Esophagus mucosa (tissue), 1 donor: ENCODE measurements around the gene KRT75. TPM values are rescaled to one million over a fixed set of nuclear protein-coding genes. Genes with fewer than 3 reads are reported as not detected.

Source experiments
- ATAC-seq: fragments of 200-7000 bp; cut with Tn5 transposase; one replicate; pipeline ENCODE4 v1.9.1; 2020
- total RNA-seq: library from RNA; stranded (reverse); gene quantifications from one replicate; pipeline ENCODE4 v1.2.4, GENCODE V29; 2023
- donor health status: DM: yes; HTN: yes; CAD: no.

Gene KRT75
- total RNA-seq, 1 donor from 2014 or later, result 0.84 TPM

DNA sequence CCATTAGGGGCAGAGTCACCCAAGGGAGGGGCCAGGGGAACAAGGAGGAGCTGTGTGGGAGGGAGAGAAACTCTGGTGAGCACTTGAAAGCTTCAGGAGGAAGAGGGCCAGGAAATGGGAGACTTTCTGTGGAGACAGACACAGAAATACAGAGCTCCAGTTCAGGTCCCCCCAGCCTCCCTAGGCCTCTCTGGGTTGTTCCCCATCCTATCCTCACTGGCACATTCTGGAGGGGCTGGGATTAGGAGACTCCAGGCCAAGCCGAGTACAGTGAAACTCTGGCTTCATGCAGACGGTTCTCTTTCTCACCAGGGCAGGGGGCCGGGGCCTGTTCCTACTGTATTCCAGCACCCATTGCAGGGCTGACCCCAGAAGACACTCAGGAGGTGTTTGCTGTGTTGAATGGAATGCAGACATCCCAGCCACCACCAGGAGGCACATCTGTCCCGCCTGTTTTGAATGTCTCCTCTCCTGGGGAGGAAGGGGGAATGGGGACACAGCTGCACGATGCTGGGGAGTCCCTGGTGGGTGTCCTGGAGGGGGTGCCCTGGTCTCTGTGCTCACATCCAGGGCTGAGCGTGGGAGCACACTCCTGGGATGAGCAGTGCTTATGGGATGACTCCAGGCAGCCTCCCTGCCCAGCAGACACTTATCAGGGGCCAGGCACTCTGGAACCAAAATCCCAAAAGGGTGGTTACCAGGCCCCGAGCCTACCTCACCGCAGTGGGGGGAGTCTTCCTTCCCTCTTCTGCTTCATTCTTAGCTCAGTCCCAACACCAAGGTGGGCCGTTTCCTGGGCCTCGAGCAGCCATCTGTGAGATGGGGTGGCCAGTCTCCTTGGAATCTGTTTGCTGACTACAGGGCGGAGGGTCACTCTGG lies 43.2 kb downstream of the KRT75 start:
- ATAC-seq, result peak; percentile 38

DNA sequence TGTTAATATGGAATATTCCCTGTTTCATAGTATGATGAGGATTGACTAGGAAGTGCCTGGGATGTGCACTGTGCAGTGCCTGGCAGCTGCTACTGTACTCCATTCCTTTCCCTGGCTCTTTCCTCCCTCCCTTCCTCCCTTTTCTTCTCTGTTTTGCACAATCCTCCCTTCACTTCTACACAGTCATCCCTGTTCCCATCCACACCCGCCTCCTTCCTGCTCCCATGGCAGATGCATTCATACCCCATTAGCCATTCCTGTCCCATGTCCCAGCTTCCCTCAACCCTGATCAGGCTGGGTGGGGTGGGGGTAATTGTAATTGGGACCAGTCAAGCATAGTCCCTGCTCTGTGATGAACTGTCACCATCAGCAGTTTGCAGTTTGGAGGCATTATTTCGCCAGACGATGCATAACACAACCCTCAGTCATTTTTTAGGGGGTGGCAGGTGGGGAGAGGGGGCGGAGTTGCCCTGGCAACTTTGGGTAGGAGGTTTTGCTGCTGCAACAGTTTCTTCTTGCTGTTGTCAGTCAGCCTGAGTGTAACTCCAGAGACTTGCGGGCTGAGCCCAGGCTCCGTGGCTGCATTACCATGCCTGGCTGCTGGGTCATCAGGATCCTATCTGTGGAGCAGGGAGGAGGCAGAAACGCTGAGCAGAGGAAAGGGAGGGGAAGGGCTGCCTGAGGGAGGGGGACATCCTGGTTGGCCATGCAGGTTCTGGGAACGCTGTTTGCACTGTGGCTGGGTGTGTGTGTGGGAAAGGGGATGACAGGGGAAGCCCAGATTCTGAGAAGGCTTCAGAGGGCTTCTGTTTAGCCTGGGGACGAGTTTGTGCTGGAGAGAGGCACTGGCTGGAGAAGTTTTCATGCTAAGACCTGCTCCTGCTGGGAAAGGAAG lies 44.6 kb downstream of the KRT75 start:
- ATAC-seq, result peak; percentile 70

DNA sequence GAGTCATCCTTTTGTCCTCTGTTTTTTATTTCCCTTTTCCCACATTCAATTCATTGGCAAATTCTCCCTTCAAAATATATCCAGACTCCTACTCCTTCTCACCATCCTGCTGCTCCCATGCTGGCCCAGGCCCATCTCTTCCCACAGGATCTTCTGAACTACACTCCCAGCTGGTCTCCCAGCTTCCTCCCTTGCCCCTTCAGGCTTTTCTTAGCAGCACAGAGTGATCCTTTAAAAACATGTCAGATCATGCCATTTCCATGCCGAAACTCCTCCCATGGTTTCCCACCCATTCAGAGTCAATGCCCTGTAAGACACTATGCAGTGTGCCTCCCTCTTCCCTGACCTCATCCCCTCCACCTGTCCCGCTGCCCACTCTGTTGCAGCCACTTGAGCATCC lies 46.3 kb downstream of the KRT75 start:
- ATAC-seq, result no peak

DNA sequence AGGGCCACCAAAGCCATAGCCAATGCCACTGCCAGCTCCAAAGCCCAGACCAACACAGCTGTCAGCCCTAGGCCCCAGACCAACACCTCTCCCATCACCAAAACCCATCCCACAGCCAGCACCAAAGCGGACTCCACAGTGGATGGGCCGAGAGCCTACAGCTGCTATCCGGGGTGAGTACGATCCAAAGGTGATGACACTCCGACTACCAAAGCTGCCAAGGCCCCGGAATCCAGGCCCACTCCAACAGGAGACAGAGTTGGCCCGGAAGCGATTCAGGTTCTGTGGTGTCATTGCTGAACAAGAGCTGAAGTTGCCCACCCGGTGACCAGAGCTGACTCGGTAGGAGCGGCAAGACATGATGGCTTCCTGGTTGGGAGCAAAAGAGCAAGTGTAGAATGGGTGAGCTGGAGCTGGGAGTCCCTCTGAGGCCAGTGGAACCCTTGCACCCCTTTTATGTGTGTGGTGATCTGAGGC lies 48.9 kb downstream of the KRT75 start, which contains the start of gene KRT84:
TSS of gene KRT84 (minus strand) at position 427 of the 477 bp plus-strand sequence. CDS start at position 360, 67 bp downstream.
- no peak for ATAC-seq

DNA sequence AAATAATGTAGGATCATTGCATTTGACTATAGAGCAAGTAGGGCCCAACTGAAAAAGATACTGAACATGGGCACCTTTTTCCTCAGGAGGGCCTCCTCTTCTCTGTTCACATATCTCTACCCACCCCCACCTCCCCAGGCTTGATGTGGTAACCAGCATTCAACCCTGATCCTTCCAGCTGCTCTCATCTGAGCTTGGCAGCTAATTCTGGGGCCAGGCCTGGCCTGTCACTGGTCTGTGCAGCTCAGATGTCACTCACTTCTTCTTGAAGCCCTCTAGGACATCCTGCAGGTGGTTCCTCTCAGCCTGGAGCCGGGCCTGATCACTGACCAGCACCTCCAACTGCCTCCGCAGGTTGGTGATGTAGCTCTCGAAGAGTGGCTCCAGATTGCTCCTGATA lies 50.8 kb downstream of the KRT75 start:
- ATAC-seq, result no peak

DNA sequence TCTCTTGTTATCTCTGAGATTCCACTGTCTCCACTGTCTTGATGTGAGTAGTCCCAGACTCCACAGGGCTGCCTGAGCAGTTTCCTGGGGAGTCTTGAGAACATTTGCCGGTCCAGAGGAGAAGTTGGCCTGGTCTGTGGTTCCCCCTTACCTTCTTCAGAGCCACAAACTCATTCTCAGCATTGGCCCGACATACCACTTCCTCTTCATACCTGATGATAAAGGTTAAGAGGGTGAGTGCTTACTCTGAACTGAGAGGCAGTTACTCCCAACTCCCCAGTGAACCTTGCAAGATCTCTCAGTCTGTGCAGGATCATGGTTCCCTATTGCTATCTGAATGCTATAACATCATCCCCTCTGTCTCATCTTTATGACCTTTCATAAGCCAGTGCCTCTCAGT lies 51.3 kb downstream of the KRT75 start:
- ATAC-seq, result no peak

DNA sequence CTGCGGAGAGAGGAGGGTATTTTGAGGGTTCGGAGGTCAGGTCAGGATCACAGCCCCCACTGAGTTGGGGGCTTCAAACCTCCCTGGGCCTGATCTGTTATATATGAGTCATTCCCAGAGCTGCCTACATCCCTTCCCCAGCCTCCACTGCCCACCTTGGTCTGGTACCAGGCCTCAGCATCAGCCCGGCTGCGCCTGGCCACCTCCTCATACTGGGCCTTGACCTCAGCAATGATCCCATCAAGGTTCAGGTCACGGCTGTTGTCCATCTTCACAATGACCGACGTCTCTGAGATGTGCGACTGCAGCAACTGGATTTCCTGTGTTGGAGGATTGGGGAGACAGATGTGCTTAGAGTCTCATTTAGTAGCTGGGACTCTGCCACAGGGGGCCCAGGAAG lies 53.0 kb downstream of the KRT75 start:
- no peak for ATAC-seq

DNA sequence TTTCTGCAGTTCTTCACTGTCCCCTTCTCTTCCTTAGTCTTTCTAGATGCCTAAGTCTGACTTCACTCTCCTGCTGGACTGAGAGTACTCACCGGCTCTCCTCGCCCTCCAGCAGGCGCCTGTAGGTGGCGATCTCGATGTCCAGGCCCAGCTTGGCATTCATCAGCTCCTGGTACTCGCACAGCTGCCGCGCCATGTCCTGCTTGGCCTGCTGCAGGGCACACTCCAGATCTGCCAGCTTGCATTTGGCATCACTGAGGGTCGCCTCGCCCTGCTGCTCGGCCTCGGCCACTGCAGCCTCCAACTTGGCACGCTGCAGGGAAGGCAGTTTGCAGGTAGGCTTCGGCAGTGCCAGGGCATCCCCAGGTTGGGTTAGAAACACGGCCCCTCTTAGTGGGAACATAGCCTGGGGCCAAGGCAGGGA lies 53.9 kb downstream of the KRT75 start:
- ATAC-seq, result peak; percentile 47

DNA sequence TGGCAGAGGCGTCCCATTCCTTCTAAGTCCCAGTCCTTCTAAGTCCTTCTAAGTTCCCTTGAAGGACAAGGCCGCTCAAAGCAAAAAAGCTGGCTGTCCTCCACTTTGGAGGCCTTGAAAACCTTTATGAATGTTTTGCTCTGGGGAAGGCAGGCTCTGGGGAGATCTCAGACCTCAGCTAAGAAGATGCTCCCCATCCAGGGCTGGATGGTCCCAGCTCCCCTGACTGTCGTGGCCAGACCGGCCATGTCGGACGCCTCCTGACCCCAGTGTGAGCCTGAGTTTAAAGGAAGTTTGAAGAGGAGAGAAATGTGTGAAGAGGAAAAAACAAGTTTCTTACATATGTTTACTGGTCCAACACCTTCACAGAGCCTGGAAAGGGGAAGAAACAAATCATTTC lies 54.6 kb downstream of the KRT75 start:
- ATAC-seq, result no peak

DNA sequence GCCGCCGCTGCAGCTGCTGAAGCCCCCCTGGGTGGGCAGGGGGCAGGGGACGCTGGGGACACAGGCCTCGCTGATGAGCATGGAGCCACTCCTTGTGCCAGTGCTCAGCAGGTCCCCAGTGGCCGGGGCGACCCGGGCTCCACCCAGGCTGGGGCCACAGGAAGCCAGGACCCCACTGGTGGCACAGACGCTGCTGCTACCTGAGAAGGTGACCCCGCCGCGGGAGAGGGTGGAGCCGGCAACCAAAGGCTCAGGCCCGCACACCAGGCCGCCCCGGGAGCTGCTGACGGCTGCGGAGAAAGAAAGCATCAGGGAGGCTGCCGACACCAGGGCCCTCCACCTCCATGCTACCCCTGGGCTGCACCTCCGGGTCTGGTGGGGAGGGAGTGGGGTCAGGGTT lies 56.1 kb downstream of the KRT75 start:
- ATAC-seq, result no peak

DNA sequence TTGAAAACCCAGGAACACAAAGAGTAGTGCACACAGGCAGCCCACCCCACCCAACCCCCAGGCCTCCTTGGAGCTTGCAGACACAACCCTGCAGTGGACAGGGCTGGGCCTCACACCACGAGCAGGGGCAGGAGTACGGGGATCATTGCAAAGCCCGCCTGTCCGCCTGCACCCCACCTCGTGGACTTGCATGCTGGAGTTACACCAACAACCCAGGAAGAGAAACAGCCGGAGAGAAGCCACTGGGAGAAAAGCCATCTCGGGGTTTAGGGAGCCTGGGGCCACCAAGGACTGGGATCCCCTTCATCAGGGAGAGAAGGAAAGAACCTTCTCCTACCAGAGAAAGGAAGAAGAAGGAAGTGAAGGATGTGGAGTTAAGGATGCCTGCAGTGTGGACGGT lies 56.9 kb downstream of the KRT75 start:
- no peak for ATAC-seq

Other genes with a start within 250 kb of the KRT75 start
- gene KRT80, start 242.4 kb downstream of the KRT75 start, total RNA-seq, result 17.9 TPM
- 113 TPM for gene KRT7, start 201.1 kb downstream of the KRT75 start, total RNA-seq
- not detected for gene KRT86, start 159.7 kb downstream of the KRT75 start, total RNA-seq
- not detected for gene KRT81, start 142.8 kb downstream of the KRT75 start, total RNA-seq
- not detected for gene KRT83, start 113.0 kb downstream of the KRT75 start, total RNA-seq
- gene KRT85, start 66.9 kb downstream of the KRT75 start, total RNA-seq, result not detected
- not detected for gene KRT84, start 48.7 kb downstream of the KRT75 start, total RNA-seq
- not detected for gene KRT82, start 28.0 kb downstream of the KRT75 start, total RNA-seq
- gene KRT6B, start 17.8 kb upstream of the KRT75 start, total RNA-seq, result 2,496 TPM
- gene KRT6C, start 39.4 kb upstream of the KRT75 start, total RNA-seq, result 2,886 TPM
- gene KRT6A, start 58.9 kb upstream of the KRT75 start, total RNA-seq, result 18,870 TPM
- gene KRT5, start 86.0 kb upstream of the KRT75 start, total RNA-seq, result 11,855 TPM
- not detected for gene KRT71, start 118.8 kb upstream of the KRT75 start, total RNA-seq
- 0.12 TPM for gene KRT74, start 139.5 kb upstream of the KRT75 start, total RNA-seq
- not detected for gene KRT72, start 167.1 kb upstream of the KRT75 start, total RNA-seq
- gene KRT73, start 184.2 kb upstream of the KRT75 start, total RNA-seq, result not detected
- gene KRT2, start 217.8 kb upstream of the KRT75 start, total RNA-seq, result not detected
- 2.5 TPM for gene KRT1, start 246.0 kb upstream of the KRT75 start, total RNA-seq